ENCODE data around the gene PLA2G6.
A peak's percentile ranks its signal among the peaks of the same experiment; 100 is the strongest.
"Not testable (repeated sequence)": the region's sequence is repeated elsewhere in the genome, so short reads cannot be mapped to it uniquely, and the experiment has no call there.

Gene PLA2G6

GRCh38 chr22:38083931-38084631, 97.5 kb downstream of the PLA2G6 start, which contains the start of gene SLC16A8:
Gene SLC16A8 (minus strand): TSS chr22:38084184. CDS start chr22:38082873, 1,311 bp downstream.
- Histone ChIP-seq H3K36me3 (ENCODE audit: control insufficient read depth, insufficient read depth, low read length) (no peaks in the 10 kb centered on the region), H3K4me1 (ENCODE audit: control insufficient read depth, insufficient read depth, low read length) (peaks cover 5% of the 10 kb centered on the region; the same call in 1 of the 2 replicates), H3K9me3 (ENCODE audit: control insufficient read depth, insufficient read depth, low read length) (no peaks in the 10 kb centered on the region), H3K4me3 (ENCODE audit: low read length) (no peak within 1 kb of the TSS), H3K27me3 (ENCODE audit: control insufficient read depth, insufficient read depth, low read length) (peaks cover 5% of the 10 kb centered on the region; the same call in 1 of the 2 replicates), H3K27ac (ENCODE audit: low read length) (no peak within 1 kb of the TSS)
- WGBS (ENCODE audit: insufficient coverage, insufficient read length), result no CpG with 5 or more reads among the region's 16 CpGs
- no peak for DNase-seq (ENCODE audit: low read depth, low spot score)

- WGBS (ENCODE audit: insufficient coverage, insufficient read length), result no CpG with 5 or more reads among the region's 24 CpGs
- H3K4me1 ChIP-seq (ENCODE audit: control insufficient read depth, insufficient read depth, low read length), result peaks cover 5% of the 10 kb centered on the region; the same call in 1 of the 2 replicates
- no peak overlapping the region for H3K4me3 ChIP-seq (ENCODE audit: low read length)
- H3K27ac ChIP-seq (ENCODE audit: low read length), result no peak overlapping the region
- H3K36me3 ChIP-seq (ENCODE audit: control insufficient read depth, insufficient read depth, low read length), result no peaks in the 10 kb centered on the region
- H3K9me3 ChIP-seq (ENCODE audit: control insufficient read depth, insufficient read depth, low read length), result no peaks in the 10 kb centered on the region
- peaks cover 5% of the 10 kb centered on the region; the same call in 1 of the 2 replicates for H3K27me3 ChIP-seq (ENCODE audit: control insufficient read depth, insufficient read depth, low read length)
- no peak for DNase-seq (ENCODE audit: low read depth, low spot score)
Observed at GRCh38 chr22:38082986-38083710, 98.5 kb downstream of the PLA2G6 start.

- H3K9me3 ChIP-seq (ENCODE audit: control insufficient read depth, insufficient read depth, low read length), result no peaks in the 10 kb centered on the region
- WGBS (ENCODE audit: insufficient coverage, insufficient read length), result no CpG with 5 or more reads among the region's 52 CpGs
- peaks cover 5% of the 10 kb centered on the region; the same call in 1 of the 2 replicates for H3K27me3 ChIP-seq (ENCODE audit: control insufficient read depth, insufficient read depth, low read length)
- no peak overlapping the region for H3K4me3 ChIP-seq (ENCODE audit: low read length)
- no peak for DNase-seq (ENCODE audit: low read depth, low spot score)
- H3K4me1 ChIP-seq (ENCODE audit: control insufficient read depth, insufficient read depth, low read length), result peaks cover 5% of the 10 kb centered on the region; the same call in 1 of the 2 replicates
- H3K36me3 ChIP-seq (ENCODE audit: control insufficient read depth, insufficient read depth, low read length), result no peaks in the 10 kb centered on the region
- no peak overlapping the region for H3K27ac ChIP-seq (ENCODE audit: low read length)
Observed at GRCh38 chr22:38081941-38082828, 99.4 kb downstream of the PLA2G6 start.

- peaks cover 5% of the 10 kb centered on the region; the same call in 1 of the 2 replicates for H3K27me3 ChIP-seq (ENCODE audit: control insufficient read depth, insufficient read depth, low read length)
- no peak overlapping the region for H3K27ac ChIP-seq (ENCODE audit: low read length)
- H3K9me3 ChIP-seq (ENCODE audit: control insufficient read depth, insufficient read depth, low read length), result no peaks in the 10 kb centered on the region
- no CpG with 5 or more reads among the region's 17 CpGs for WGBS (ENCODE audit: insufficient coverage, insufficient read length)
- peaks cover 5% of the 10 kb centered on the region; the same call in 1 of the 2 replicates for H3K4me1 ChIP-seq (ENCODE audit: control insufficient read depth, insufficient read depth, low read length)
- no peak for DNase-seq (ENCODE audit: low read depth, low spot score)
- no peak overlapping the region; the same call in 1 of the 2 replicates for H3K4me3 ChIP-seq (ENCODE audit: low read length)
- no peaks in the 10 kb centered on the region for H3K36me3 ChIP-seq (ENCODE audit: control insufficient read depth, insufficient read depth, low read length)
Observed at GRCh38 chr22:38081636-38081940, 100.0 kb downstream of the PLA2G6 start.

GRCh38 chr22:38080850-38081635, 100.6 kb downstream of the PLA2G6 start:
- WGBS (ENCODE audit: insufficient coverage, insufficient read length), result no CpG with 5 or more reads among the region's 110 CpGs
- Histone ChIP-seq H3K27ac (ENCODE audit: low read length) (no peak overlapping the region), H3K4me3 (ENCODE audit: low read length) (peak overlapping the region; percentile 13; the same call in 1 of the 2 replicates), H3K4me1 (ENCODE audit: control insufficient read depth, insufficient read depth, low read length) (peaks cover 5% of the 10 kb centered on the region; the same call in 1 of the 2 replicates), H3K27me3 (ENCODE audit: control insufficient read depth, insufficient read depth, low read length) (peaks cover 5% of the 10 kb centered on the region; the same call in 1 of the 2 replicates), H3K9me3 (ENCODE audit: control insufficient read depth, insufficient read depth, low read length) (no peaks in the 10 kb centered on the region), H3K36me3 (ENCODE audit: control insufficient read depth, insufficient read depth, low read length) (no peaks in the 10 kb centered on the region)
- DNase-seq (ENCODE audit: low read depth, low spot score), result no peak

- Histone ChIP-seq H3K9me3 (ENCODE audit: control insufficient read depth, insufficient read depth, low read length) (no peaks in the 10 kb centered on the region), H3K27me3 (ENCODE audit: control insufficient read depth, insufficient read depth, low read length) (peaks cover 5% of the 10 kb centered on the region; the same call in 1 of the 2 replicates), H3K36me3 (ENCODE audit: control insufficient read depth, insufficient read depth, low read length) (no peaks in the 10 kb centered on the region), H3K27ac (ENCODE audit: low read length) (no peak overlapping the region), H3K4me1 (ENCODE audit: control insufficient read depth, insufficient read depth, low read length) (peaks cover 5% of the 10 kb centered on the region; the same call in 1 of the 2 replicates), H3K4me3 (ENCODE audit: low read length) (peak overlapping the region; percentile 13; the same call in 1 of the 2 replicates)
- no peak for DNase-seq (ENCODE audit: low read depth, low spot score)
- WGBS (ENCODE audit: insufficient coverage, insufficient read length), result no CpG with 5 or more reads among the region's 11 CpGs
Observed at GRCh38 chr22:38080474-38080849, 101.2 kb downstream of the PLA2G6 start.

- Histone ChIP-seq H3K27me3 (ENCODE audit: control insufficient read depth, insufficient read depth, low read length) (peaks cover 5% of the 10 kb centered on the region; the same call in 1 of the 2 replicates), H3K4me1 (ENCODE audit: control insufficient read depth, insufficient read depth, low read length) (peaks cover 5% of the 10 kb centered on the region; the same call in 1 of the 2 replicates), H3K27ac (ENCODE audit: low read length) (no peak overlapping the region), H3K9me3 (ENCODE audit: control insufficient read depth, insufficient read depth, low read length) (no peaks in the 10 kb centered on the region), H3K36me3 (ENCODE audit: control insufficient read depth, insufficient read depth, low read length) (peaks cover 5% of the 10 kb centered on the region), H3K4me3 (ENCODE audit: low read length) (no peak overlapping the region)
- no CpG with 5 or more reads among the region's 7 CpGs for WGBS (ENCODE audit: insufficient coverage, insufficient read length)
- no peak for DNase-seq (ENCODE audit: low read depth, low spot score)
Observed at GRCh38 chr22:38079804-38080203, 101.8 kb downstream of the PLA2G6 start.

GRCh38 chr22:38079208-38079607, 102.4 kb downstream of the PLA2G6 start:
- H3K27ac ChIP-seq (ENCODE audit: low read length); H3K27me3 ChIP-seq (ENCODE audit: control insufficient read depth, insufficient read depth, low read length); H3K9me3 ChIP-seq (ENCODE audit: control insufficient read depth, insufficient read depth, low read length); H3K4me1 ChIP-seq (ENCODE audit: control insufficient read depth, insufficient read depth, low read length); H3K36me3 ChIP-seq (ENCODE audit: control insufficient read depth, insufficient read depth, low read length); H3K4me3 ChIP-seq (ENCODE audit: low read length); DNase-seq (ENCODE audit: low read depth, low spot score): not testable (repeated sequence)
- no CpG with 5 or more reads among the region's 2 CpGs for WGBS (ENCODE audit: insufficient coverage, insufficient read length)

GRCh38 chr22:38078046-38078840, 103.4 kb downstream of the PLA2G6 start:
- Histone ChIP-seq H3K4me3 (ENCODE audit: low read length) (no peak overlapping the region), H3K27me3 (ENCODE audit: control insufficient read depth, insufficient read depth, low read length) (peaks cover 5% of the 10 kb centered on the region; the same call in 1 of the 2 replicates), H3K9me3 (ENCODE audit: control insufficient read depth, insufficient read depth, low read length) (no peaks in the 10 kb centered on the region), H3K27ac (ENCODE audit: low read length) (no peak overlapping the region), H3K4me1 (ENCODE audit: control insufficient read depth, insufficient read depth, low read length) (no peaks in the 10 kb centered on the region), H3K36me3 (ENCODE audit: control insufficient read depth, insufficient read depth, low read length) (peaks cover 8% of the 10 kb centered on the region)
- DNase-seq (ENCODE audit: low read depth, low spot score), result no peak
- no CpG with 5 or more reads among the region's 22 CpGs for WGBS (ENCODE audit: insufficient coverage, insufficient read length)

Data from iPS DF 6.9 (cell line).